Gastrocnemius medialis (tissue), 4 donors: Measurements from ENCODE around the gene SYT14. TPM values are rescaled to one million over a fixed set of nuclear protein-coding genes. Genes with fewer than 3 reads are reported as not detected.
"Not testable (repeated sequence)": the region's sequence is repeated elsewhere in the genome, so short reads cannot be mapped to it uniquely, and the experiment has no call there.

Experiments
- ATAC-seq, 2 donors: fragments of 150-250 bp; one replicate each; pipeline ENCODE4 v1.9.1; 2016
- DNase-seq, 2 donors: peaks; one replicate each; pipeline ENCODE4 v3.0.0-alpha.2; 2019
- H3K27ac ChIP-seq, 4 donors: fragments of 200-600 bp; sonication (generic); 1 replicate in 1 of 4; 2 replicates in 3 of 4; pipeline ENCODE4 v1.5.1; 2016 to 2018; ENCODE audit warnings: mild to moderate bottlenecking in 2 of 4, moderate library complexity in 1 of 4
- H3K27me3 ChIP-seq, 3 donors: fragments of 200-600 bp; sonication (generic) in 2 of 3; 1 replicate in 1 of 3; 2 replicates in 2 of 3; pipeline versions ENCODE4 v1.5.1 to v1.6.0; 2016 to 2019; ENCODE audit warnings: mild to moderate bottlenecking in 1 of 3, moderate library complexity in 1 of 3
- H3K36me3 ChIP-seq, 2 donors: fragments of 200-600 bp; sonication (generic) in 1 of 2; one replicate each; pipeline ENCODE4 v1.5.1; 2017 to 2018
- H3K4me1 ChIP-seq, 2 donors: fragments of 200-600 bp; sonication (generic) in 1 of 2; one replicate each; pipeline ENCODE4 v1.5.1; 2016 to 2017; ENCODE audit warnings: mild to moderate bottlenecking in 2 of 2
- H3K4me3 ChIP-seq, 4 donors: fragments of 200-600 bp; sonication (generic) in 3 of 4; 1 replicate in 1 of 4; 2 replicates in 3 of 4; pipeline ENCODE4 v1.5.1; 2016 to 2019; ENCODE audit warnings: mild to moderate bottlenecking in 2 of 4
- H3K9me3 ChIP-seq, 3 donors: fragments of 200-600 bp; sonication (generic) in 2 of 3; 1 replicate in 1 of 3; 2 replicates in 2 of 3; pipeline ENCODE4 v1.5.1; 2016 to 2019
- CTCF ChIP-seq, 5 experiments: fragments of 450-650 bp in 3 of 5; fragments of 200-600 bp in 2 of 5; sonication (generic) in 2 of 5; IDR thresholded peaks in 4 of 5; conservative IDR thresholded peaks in 1 of 5; 1 replicate in 4 of 5; 2 replicates in 1 of 5; pipeline ENCODE4 v1.5.1; 2016 to 2019; ENCODE audit warnings: antibody characterized with exemption in 5 of 5, mild to moderate bottlenecking in 3 of 5, moderate library complexity in 3 of 5
- POLR2A ChIP-seq, 2 donors: fragments of 450-650 bp; IDR thresholded peaks; one replicate each; pipeline ENCODE4 v1.6.1; 2017; ENCODE audit warnings: antibody characterized with exemption in 2 of 2, mild to moderate bottlenecking in 2 of 2, moderate library complexity in 2 of 2
- in situ Hi-C, 4 donors: fragments of 200-750 bp; cut with MboI; loops; one replicate each; pipeline versions ENCODE4 v1.15.0 to v1.8.0; 2017; ENCODE audit warnings: low sequenced_read_pairs in 4 of 4
- intact Hi-C: fragments of 100-400 bp; cut with DNase I; formaldehyde crosslinking; loops from one replicate; pipeline ENCODE4 v1.15.1; 2023; ENCODE audit warnings: low total_unique reads
- total RNA-seq, 4 donors: library from RNA; depleted of rRNA; stranded (reverse); fragments of >200 nt; gene quantifications; one replicate each; pipeline versions ENCODE4 v1.1.0 to v1.2.3, GENCODE V29; 2016

SYT14 gene
- total RNA-seq, 4 donors from 2014 or later = 0.05 to 1.1 (median 0.11) TPM; not detected in 1

GRCh38 chr1:210099921-210100320 is 161.9 kb downstream of the SYT14 start:
- Histone ChIP-seq H3K27ac (no peak overlapping the region), H3K4me1 (peaks cover 0 to 2% of the 10 kb centered on the region in 2 donors), H3K27me3 (no peaks in the 10 kb centered on the region), H3K36me3 (no peaks in the 10 kb centered on the region), H3K9me3 (no peaks in the 10 kb centered on the region), H3K4me3 (no peak overlapping the region)
- ATAC-seq = peak; percentile 75 to 94
- DNase-seq = peak in 1 of 2 donors; percentile 19
- intact Hi-C loops = no loop called here
- no peak for TF ChIP-seq CTCF (IDR thresholded peaks at IDR 0.05 in 4 of 5, conservative IDR thresholded peaks at IDR 0.05 in 1 of 5)
- no peak for TF ChIP-seq POLR2A (IDR thresholded peaks at IDR 0.05)
- in situ Hi-C loops = no loop called here

- no peaks in the 10 kb centered on the region for H3K9me3 ChIP-seq
- peaks cover 0 to 2% of the 10 kb centered on the region in 2 donors for H3K4me1 ChIP-seq
- intact Hi-C loops = no loop called here
- no peaks in the 10 kb centered on the region for H3K27me3 ChIP-seq
- no peak for DNase-seq
- H3K36me3 ChIP-seq = no peaks in the 10 kb centered on the region
- no peak overlapping the region for H3K4me3 ChIP-seq
- H3K27ac ChIP-seq = no peak overlapping the region
- ATAC-seq = no peak
- in situ Hi-C loops = no loop called here
- TF ChIP-seq CTCF (IDR thresholded peaks at IDR 0.05 in 4 of 5, conservative IDR thresholded peaks at IDR 0.05 in 1 of 5) (no peak), POLR2A (IDR thresholded peaks at IDR 0.05) (no peak)
Observed at GRCh38 chr1:210104103-210104502, 166.1 kb downstream of the SYT14 start.

DNA sequence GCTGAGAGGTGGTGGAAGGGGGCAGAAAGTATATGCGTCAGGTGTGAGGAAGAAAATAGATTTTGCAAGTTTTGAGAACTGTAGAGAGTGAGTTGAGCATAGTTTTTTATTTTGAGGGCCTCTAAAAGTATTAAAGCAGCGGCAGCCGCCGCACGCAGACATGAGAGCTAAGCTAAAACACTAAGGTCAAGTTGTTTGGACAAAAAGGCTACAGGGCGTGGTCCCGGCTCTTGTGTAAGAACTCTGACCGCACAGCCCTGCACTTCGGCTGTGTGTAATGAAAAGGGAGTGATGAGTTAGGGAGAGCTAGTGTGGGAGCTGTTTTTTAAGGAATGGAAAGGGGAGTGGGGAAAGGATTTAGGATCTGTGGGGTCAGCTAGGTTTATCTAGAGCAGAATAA is 174.9 kb downstream of the SYT14 start:
- intact Hi-C loops, H3K27me3 ChIP-seq, H3K27ac ChIP-seq, in situ Hi-C loops, H3K36me3 ChIP-seq, DNase-seq, H3K4me1 ChIP-seq, H3K4me3 ChIP-seq, H3K9me3 ChIP-seq, ATAC-seq: not testable (repeated sequence)

- DNase-seq (no peak), ATAC-seq (no peak)
- H3K27me3 ChIP-seq = no peaks in the 10 kb centered on the region
- H3K9me3 ChIP-seq = no peaks in the 10 kb centered on the region
- in situ Hi-C loops (no loop called here), intact Hi-C loops (no loop called here)
- no peak overlapping the region for H3K27ac ChIP-seq
- TF ChIP-seq POLR2A (IDR thresholded peaks at IDR 0.05) (no peak), CTCF (IDR thresholded peaks at IDR 0.05 in 4 of 5, conservative IDR thresholded peaks at IDR 0.05 in 1 of 5) (no peak)
- no peak overlapping the region for H3K4me3 ChIP-seq
- no peaks in the 10 kb centered on the region for H3K4me1 ChIP-seq
- H3K36me3 ChIP-seq = no peaks in the 10 kb centered on the region
Observed at GRCh38 chr1:210117198-210117597, 179.2 kb downstream of the SYT14 start.

DNA sequence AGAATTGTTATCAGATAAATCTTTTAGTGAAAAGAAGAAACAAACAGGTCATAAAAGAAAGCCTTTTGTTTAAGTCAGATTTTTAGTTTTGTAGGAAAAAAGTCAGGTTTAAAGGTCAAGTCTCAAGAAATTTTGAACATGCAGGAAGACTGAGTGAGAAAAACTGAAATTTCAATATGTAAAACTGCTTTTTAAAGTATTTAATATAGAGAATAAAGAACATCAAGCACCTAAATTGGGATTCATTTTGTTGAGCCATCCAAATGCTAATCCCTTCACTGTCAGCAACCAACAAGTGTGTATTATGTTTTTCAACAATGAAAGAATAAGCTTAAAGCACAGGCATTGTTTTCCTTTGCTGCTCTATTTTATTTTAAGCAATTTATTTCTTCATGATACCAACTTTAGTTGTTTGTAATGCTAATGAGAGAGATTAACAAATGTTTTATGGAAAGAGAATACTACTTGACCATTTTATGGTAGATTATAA is 179.7 kb downstream of the SYT14 start:
- Histone ChIP-seq H3K4me1 (no peaks in the 10 kb centered on the region), H3K9me3 (no peaks in the 10 kb centered on the region), H3K36me3 (no peaks in the 10 kb centered on the region), H3K27me3 (no peaks in the 10 kb centered on the region), H3K27ac (no peak overlapping the region), H3K4me3 (no peak overlapping the region)
- DNase-seq = no peak
- no peak for ATAC-seq
- TF ChIP-seq POLR2A (IDR thresholded peaks at IDR 0.05) (no peak), CTCF (IDR thresholded peaks at IDR 0.05 in 4 of 5, conservative IDR thresholded peaks at IDR 0.05 in 1 of 5) (no peak)
- in situ Hi-C loops (no loop called here), intact Hi-C loops (no loop called here)
